Colonic mucosa (tissue), 4 donors: ENCODE results near the gene ARCN1. TPM values are rescaled to one million over a fixed set of nuclear protein-coding genes. Genes with fewer than 3 reads are reported as not detected.

Source experiments
- DNase-seq: peaks from one replicate; pipeline ENCODE4 v3.0.0-alpha.2; 2020
- H3K27ac ChIP-seq: fragments of 200-600 bp; one replicate; pipeline ENCODE4 v1.8.0; 2021
- H3K27me3 ChIP-seq: fragments of 200-600 bp; one replicate; pipeline ENCODE4 v1.8.0; 2021
- H3K36me3 ChIP-seq: fragments of 200-600 bp; one replicate; pipeline ENCODE4 v1.8.0; 2021
- H3K4me1 ChIP-seq: fragments of 200-600 bp; one replicate; pipeline ENCODE4 v1.8.0; 2021; ENCODE audit warnings: mild to moderate bottlenecking
- H3K4me3 ChIP-seq: fragments of 200-600 bp; one replicate; pipeline ENCODE4 v1.8.0; 2021
- H3K9ac ChIP-seq, 2 donors: one replicate each; pipeline ENCODE4 v1.7.0; 2013; ENCODE audit warnings: control low read depth in 2 of 2, low read depth in 2 of 2, low read length in 2 of 2
- H3K9me3 ChIP-seq: fragments of 200-600 bp; one replicate; pipeline ENCODE4 v1.8.0; 2021
- intact Hi-C: fragments of 100-400 bp; cut with DNase I; formaldehyde crosslinking; loops from one replicate; pipeline ENCODE4 v1.14.1; 2022
- total RNA-seq, 2 donors: library from RNA; stranded (reverse); fragmentation: NEBNext Ultra II Directional in 1 of 2; extraction: Animal tissue kit (Norgen Biotek cat#: 25700) in 1 of 2; gene quantifications; one replicate each; pipeline ENCODE4 v1.2.1, GENCODE V29; 2021
- TF ChIP-seq, protein P1 (sequence below): fragments of 200-600 bp; IDR thresholded peaks from one replicate; pipeline ENCODE4 v1.8.0; 2022; ENCODE audit warnings: antibody characterized with exemption, mild to moderate bottlenecking
- donor health status: healthy.
- donor health status: DM: no; HTN: no; CAD: no.
- donor health status: DM: no; HTN: no; CAD: no.

ARCN1 gene
- total RNA-seq, 2 donors from 2014 or later: 151 to 171 TPM

- Histone ChIP-seq H3K4me1 (peaks cover 10% of the 10 kb centered on the region), H3K4me3 (no peak overlapping the region), H3K9ac (no peak overlapping the region), H3K27ac (no peak overlapping the region), H3K9me3 (no peaks in the 10 kb centered on the region), H3K27me3 (no peaks in the 10 kb centered on the region), H3K36me3 (no peaks in the 10 kb centered on the region)
- no peak for DNase-seq
- intact Hi-C loops: no loop called here
- TF ChIP-seq, protein P1, sequence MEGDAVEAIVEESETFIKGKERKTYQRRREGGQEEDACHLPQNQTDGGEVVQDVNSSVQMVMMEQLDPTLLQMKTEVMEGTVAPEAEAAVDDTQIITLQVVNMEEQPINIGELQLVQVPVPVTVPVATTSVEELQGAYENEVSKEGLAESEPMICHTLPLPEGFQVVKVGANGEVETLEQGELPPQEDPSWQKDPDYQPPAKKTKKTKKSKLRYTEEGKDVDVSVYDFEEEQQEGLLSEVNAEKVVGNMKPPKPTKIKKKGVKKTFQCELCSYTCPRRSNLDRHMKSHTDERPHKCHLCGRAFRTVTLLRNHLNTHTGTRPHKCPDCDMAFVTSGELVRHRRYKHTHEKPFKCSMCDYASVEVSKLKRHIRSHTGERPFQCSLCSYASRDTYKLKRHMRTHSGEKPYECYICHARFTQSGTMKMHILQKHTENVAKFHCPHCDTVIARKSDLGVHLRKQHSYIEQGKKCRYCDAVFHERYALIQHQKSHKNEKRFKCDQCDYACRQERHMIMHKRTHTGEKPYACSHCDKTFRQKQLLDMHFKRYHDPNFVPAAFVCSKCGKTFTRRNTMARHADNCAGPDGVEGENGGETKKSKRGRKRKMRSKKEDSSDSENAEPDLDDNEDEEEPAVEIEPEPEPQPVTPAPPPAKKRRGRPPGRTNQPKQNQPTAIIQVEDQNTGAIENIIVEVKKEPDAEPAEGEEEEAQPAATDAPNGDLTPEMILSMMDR: no peak
Measured at GRCh38 chr11:118628031-118628430, 55.8 kb downstream of the ARCN1 start.

GRCh38 chr11:118628432-118628831 lies 56.2 kb downstream of the ARCN1 start:
- Histone ChIP-seq H3K9ac (no peak overlapping the region), H3K36me3 (no peaks in the 10 kb centered on the region), H3K4me1 (peaks cover 12% of the 10 kb centered on the region), H3K27me3 (no peaks in the 10 kb centered on the region), H3K9me3 (no peaks in the 10 kb centered on the region), H3K4me3 (no peak overlapping the region), H3K27ac (no peak overlapping the region)
- no peak for DNase-seq
- intact Hi-C loops: no loop called here
- TF ChIP-seq, protein P1: no peak

DNA sequence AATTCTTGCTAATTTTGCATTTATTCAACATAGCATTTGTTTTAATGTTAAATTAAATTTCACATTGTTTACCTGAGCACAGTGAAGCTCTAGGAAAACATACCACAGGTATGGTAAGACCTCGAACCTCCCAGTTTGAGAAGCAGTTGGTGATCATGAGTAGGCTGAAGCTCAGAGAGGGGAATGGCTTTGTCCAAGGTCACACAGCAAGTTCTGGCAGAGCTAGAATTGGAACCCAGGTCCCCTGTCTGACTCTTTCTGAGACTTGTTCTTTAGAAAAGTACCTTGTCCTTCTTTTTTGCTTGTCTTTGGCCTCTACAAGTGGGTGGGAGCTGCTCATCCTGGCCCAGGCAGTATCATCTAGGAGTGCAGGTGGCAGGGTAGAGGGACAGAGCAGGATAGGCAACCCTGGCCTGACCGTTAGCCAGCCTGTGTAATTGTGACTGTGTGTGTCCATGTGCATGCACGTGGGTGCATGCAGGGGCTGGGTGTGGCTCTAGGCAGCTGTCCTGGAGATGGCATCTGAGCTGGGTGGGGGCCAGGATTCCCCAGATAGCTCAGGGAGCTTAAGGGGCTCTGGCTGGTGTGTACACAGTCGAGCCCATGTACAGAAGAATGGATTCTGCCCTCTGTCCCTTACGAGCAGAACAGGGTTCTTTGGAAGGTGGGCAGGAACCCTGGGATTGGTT lies 56.8 kb downstream of the ARCN1 start:
- no peak overlapping the region for H3K27ac ChIP-seq
- H3K36me3 ChIP-seq: no peaks in the 10 kb centered on the region

GRCh38 chr11:118629761-118630661 lies 57.8 kb downstream of the ARCN1 start:
- H3K4me3 ChIP-seq: peak overlapping the region; percentile 29
- peaks cover 19% of the 10 kb centered on the region for H3K4me1 ChIP-seq

More for the DNA sequence above, 56.8 kb downstream of the ARCN1 start:
- peaks cover 13% of the 10 kb centered on the region for H3K4me1 ChIP-seq
- intact Hi-C loops: no loop called here
- TF ChIP-seq, protein P1: no peak
- H3K9ac ChIP-seq: peak overlapping the region in 1 of 2 donors; percentile 16
- no peaks in the 10 kb centered on the region for H3K27me3 ChIP-seq
- DNase-seq: no peak
- H3K9me3 ChIP-seq: no peaks in the 10 kb centered on the region
- H3K4me3 ChIP-seq: no peak overlapping the region

More at GRCh38 chr11:118629761-118630661, 57.8 kb downstream of the ARCN1 start:
- Histone ChIP-seq H3K36me3 (no peaks in the 10 kb centered on the region), H3K27me3 (no peaks in the 10 kb centered on the region), H3K9ac (peak overlapping the region; percentile 38 to 86), H3K9me3 (no peaks in the 10 kb centered on the region), H3K27ac (peak overlapping the region; percentile 85)
- DNase-seq: peak; percentile 86
- TF ChIP-seq, protein P1: no peak
- intact Hi-C loops: no loop called here
